Neural cell (in vitro differentiated cells): ENCODE data around the gene AGBL4. TPM values are rescaled to one million over a fixed set of nuclear protein-coding genes. Genes with fewer than 3 reads are reported as not detected.

ENCODE experiments used
- H2AFZ ChIP-seq: fragments of 200-600, 300-800 bp; sonication (generic), shearing (Covaris generic); 2 replicates; pipeline ENCODE4 v1.6.0; 2014; ENCODE audit warnings: low read depth, mild to moderate bottlenecking, antibody characterized with exemption, low read length, moderate library complexity
- H3F3A ChIP-seq: fragments of 200-600 bp; shearing (Covaris generic); 2 replicates; pipeline ENCODE4 v1.6.1; 2016; ENCODE audit warnings: mild to moderate bottlenecking, moderate library complexity, mixed read lengths, antibody characterized with exemption, low read length; ENCODE audit not compliant: insufficient read depth, poor library complexity, severe bottlenecking
- H3K27ac ChIP-seq: fragments of 200-600, 300-800 bp; sonication (generic), shearing (Covaris generic); 2 replicates; pipeline ENCODE4 v1.5.1; 2014; ENCODE audit warnings: mild to moderate bottlenecking, low read length, moderate library complexity
- H3K27me3 ChIP-seq: fragments of 300-800, 200-600 bp; sonication (generic), shearing (Covaris generic); 2 replicates; pipeline ENCODE4 v1.6.0; 2014; ENCODE audit warnings: mild to moderate bottlenecking, low read depth, low read length, moderate library complexity; ENCODE audit not compliant: insufficient read depth
- H3K36me3 ChIP-seq: fragments of 300-800, 200-600 bp; sonication (generic), shearing (Covaris generic); 2 replicates; pipeline ENCODE4 v1.5.1; 2014; ENCODE audit warnings: mild to moderate bottlenecking, antibody characterized with exemption, low read length, moderate library complexity; ENCODE audit not compliant: insufficient read depth
- H3K4me2 ChIP-seq: fragments of 300-800, 200-600 bp; sonication (generic), shearing (Covaris generic); 2 replicates; pipeline ENCODE4 v1.6.0; 2014; ENCODE audit warnings: mild to moderate bottlenecking, low read length
- H3K4me3 ChIP-seq: fragments of 300-800, 200-600 bp; sonication (generic), shearing (Covaris generic); 2 replicates; pipeline ENCODE4 v1.5.1; 2014; ENCODE audit warnings: mild to moderate bottlenecking, low read length, moderate library complexity
- H3K79me2 ChIP-seq: fragments of 200-600 bp; shearing (Covaris generic); replicated peaks from 2 replicates; pipeline ENCODE4 v1.6.0; 2014; ENCODE audit warnings: mild to moderate bottlenecking, low read length, moderate library complexity; ENCODE audit not compliant: insufficient read depth
- H3K9ac ChIP-seq: fragments of 300-800, 200-600 bp; sonication (generic), shearing (Covaris generic); 2 replicates; pipeline ENCODE4 v1.6.1; 2016; ENCODE audit warnings: mild to moderate bottlenecking, low read length, mixed read lengths
- H3K9me2 ChIP-seq: fragments of 200-600 bp; shearing (Covaris generic); 2 replicates; pipeline ENCODE4 v1.6.1; 2016; ENCODE audit warnings: mild to moderate bottlenecking, low read length, mixed read lengths; ENCODE audit not compliant: insufficient read depth
- H3K9me3 ChIP-seq: fragments of 200-600, 300-800 bp; sonication (generic), shearing (Covaris generic); 2 replicates; pipeline ENCODE4 v1.6.1; 2016; ENCODE audit warnings: mild to moderate bottlenecking, mixed run types, low read length, moderate library complexity, mixed read lengths
- H4K20me1 ChIP-seq: fragments of 200-600 bp; shearing (Covaris generic); 2 replicates; pipeline ENCODE4 v1.6.1; 2016; ENCODE audit warnings: mild to moderate bottlenecking, mixed run types; ENCODE audit not compliant: insufficient read depth
- EP300 ChIP-seq: fragments of 450-650 bp; conservative IDR thresholded peaks from 2 replicates; pipeline ENCODE4 v1.6.1; 2014; ENCODE audit warnings: antibody characterized with exemption, mild to moderate bottlenecking, moderate library complexity; ENCODE audit not compliant: poor library complexity, severe bottlenecking
- EZH2 ChIP-seq: fragments of 200-600, 300-800 bp; shearing (Covaris generic), sonication (generic); IDR thresholded peaks from 2 replicates; pipeline ENCODE4 v1.6.1; 2014; ENCODE audit warnings: antibody characterized with exemption, low read length, borderline replicate concordance, mild to moderate bottlenecking; ENCODE audit not compliant: insufficient read depth, poor library complexity, severe bottlenecking
- MXI1 ChIP-seq: fragments of 450-650 bp; conservative IDR thresholded peaks from 2 replicates; pipeline ENCODE4 v1.6.1; 2014; ENCODE audit warnings: antibody characterized with exemption, mild to moderate bottlenecking; ENCODE audit not compliant: poor library complexity, severe bottlenecking
- POLR2AphosphoS5 ChIP-seq: IDR thresholded peaks from 2 replicates; pipeline ENCODE4 v1.6.1; 2012
- RAD21 ChIP-seq: fragments of 450-650 bp; conservative IDR thresholded peaks from 2 replicates; pipeline ENCODE4 v1.6.1; 2014; ENCODE audit warnings: antibody characterized with exemption, mild to moderate bottlenecking, moderate library complexity
- SMC3 ChIP-seq: fragments of 450-650 bp; conservative IDR thresholded peaks from 2 replicates; pipeline ENCODE4 v1.6.1; 2014; ENCODE audit warnings: antibody characterized with exemption, mild to moderate bottlenecking, moderate library complexity; ENCODE audit not compliant: poor library complexity
- TAF1 ChIP-seq: IDR thresholded peaks from 2 replicates; pipeline ENCODE4 v1.6.1; 2012; ENCODE audit warnings: low read depth
- polyA plus RNA-seq: library from polyadenylated mRNA; depleted of rRNA; stranded (reverse); fragments of >200 nt; gene quantifications from 2 replicates; pipeline ENCODE4 v1.2.3, GENCODE V29; 2014
- TF ChIP-seq, protein P1 (sequence below): fragments of 450-650 bp; IDR thresholded peaks from 2 replicates; pipeline ENCODE4 v1.5.1; 2014; ENCODE audit warnings: antibody characterized with exemption, mild to moderate bottlenecking, moderate library complexity; ENCODE audit not compliant: poor library complexity, severe bottlenecking
- TF ChIP-seq, protein P2 (sequence below): IDR thresholded peaks from 2 replicates; pipeline ENCODE4 v1.6.1; 2012; ENCODE audit warnings: borderline replicate concordance

AGBL4 gene
- polyA plus RNA-seq, 1 donor from 2014 or later = 1.3 TPM

DNA sequence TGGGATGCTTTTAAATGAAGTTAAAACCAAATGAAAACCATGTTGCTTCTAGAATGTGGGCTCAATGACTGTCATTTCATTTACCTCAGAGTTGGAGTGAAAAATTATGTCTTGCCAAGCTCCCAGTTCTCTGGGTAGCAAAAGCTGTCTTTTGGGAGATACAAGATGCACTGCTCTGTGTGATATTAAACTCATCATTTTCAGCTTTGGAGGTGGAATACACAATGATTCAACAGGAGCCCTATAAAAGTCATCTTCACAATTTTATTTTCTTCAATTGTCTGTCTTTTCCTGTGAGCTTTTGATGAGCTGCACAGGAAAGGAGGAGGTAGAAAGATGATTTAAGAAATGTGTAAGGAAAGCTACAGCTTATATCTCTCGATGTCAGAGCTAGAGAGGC lies 1431.4 kb downstream of the AGBL4 start:
- H3K4me3 ChIP-seq = no peak overlapping the region
- no peak overlapping the region for H3K9ac ChIP-seq
- no peak overlapping the region for H3K4me2 ChIP-seq
- no peaks in the 10 kb centered on the region for H3K79me2 ChIP-seq
- no peaks in the 10 kb centered on the region for H3K9me3 ChIP-seq
- no peaks in the 10 kb centered on the region for H3K36me3 ChIP-seq
- H2AFZ ChIP-seq = no peak overlapping the region
- no peaks in the 10 kb centered on the region for H3F3A ChIP-seq
- no peaks in the 10 kb centered on the region for H4K20me1 ChIP-seq
- no peaks in the 10 kb centered on the region for H3K9me2 ChIP-seq
- H3K27ac ChIP-seq = no peak overlapping the region
- TF ChIP-seq RAD21 = no peak
- TF ChIP-seq, protein P1, sequence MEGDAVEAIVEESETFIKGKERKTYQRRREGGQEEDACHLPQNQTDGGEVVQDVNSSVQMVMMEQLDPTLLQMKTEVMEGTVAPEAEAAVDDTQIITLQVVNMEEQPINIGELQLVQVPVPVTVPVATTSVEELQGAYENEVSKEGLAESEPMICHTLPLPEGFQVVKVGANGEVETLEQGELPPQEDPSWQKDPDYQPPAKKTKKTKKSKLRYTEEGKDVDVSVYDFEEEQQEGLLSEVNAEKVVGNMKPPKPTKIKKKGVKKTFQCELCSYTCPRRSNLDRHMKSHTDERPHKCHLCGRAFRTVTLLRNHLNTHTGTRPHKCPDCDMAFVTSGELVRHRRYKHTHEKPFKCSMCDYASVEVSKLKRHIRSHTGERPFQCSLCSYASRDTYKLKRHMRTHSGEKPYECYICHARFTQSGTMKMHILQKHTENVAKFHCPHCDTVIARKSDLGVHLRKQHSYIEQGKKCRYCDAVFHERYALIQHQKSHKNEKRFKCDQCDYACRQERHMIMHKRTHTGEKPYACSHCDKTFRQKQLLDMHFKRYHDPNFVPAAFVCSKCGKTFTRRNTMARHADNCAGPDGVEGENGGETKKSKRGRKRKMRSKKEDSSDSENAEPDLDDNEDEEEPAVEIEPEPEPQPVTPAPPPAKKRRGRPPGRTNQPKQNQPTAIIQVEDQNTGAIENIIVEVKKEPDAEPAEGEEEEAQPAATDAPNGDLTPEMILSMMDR = no peak
- no peak for TF ChIP-seq EZH2
- TF ChIP-seq SMC3 = no peak
- TF ChIP-seq MXI1 = no peak
- no peak for TF ChIP-seq POLR2AphosphoS5
- TF ChIP-seq EP300 = no peak
- H3K27me3 ChIP-seq = no peaks in the 10 kb centered on the region

DNA sequence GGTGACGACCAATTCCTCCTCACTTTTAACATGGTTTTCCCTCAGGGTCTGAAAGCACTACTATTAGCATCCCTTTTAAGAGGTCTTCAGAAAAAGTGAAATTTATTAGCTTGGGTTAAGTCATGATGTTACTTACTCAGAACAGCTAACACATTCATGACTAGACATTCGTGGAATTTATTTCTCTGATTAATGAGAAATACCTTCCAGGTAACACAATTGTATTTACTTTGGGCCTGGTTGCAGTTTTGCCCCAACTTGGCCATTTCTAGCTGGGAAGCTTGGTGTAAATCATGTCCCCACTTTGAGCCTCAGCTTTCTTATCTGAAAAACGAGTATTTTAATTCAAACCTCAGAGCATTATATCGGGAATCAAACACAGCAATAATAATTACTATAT lies 1432.6 kb downstream of the AGBL4 start:
- no peak for TF ChIP-seq MXI1
- no peak for TF ChIP-seq RAD21
- TF ChIP-seq, protein P1 = no peak
- TF ChIP-seq, protein P2, sequence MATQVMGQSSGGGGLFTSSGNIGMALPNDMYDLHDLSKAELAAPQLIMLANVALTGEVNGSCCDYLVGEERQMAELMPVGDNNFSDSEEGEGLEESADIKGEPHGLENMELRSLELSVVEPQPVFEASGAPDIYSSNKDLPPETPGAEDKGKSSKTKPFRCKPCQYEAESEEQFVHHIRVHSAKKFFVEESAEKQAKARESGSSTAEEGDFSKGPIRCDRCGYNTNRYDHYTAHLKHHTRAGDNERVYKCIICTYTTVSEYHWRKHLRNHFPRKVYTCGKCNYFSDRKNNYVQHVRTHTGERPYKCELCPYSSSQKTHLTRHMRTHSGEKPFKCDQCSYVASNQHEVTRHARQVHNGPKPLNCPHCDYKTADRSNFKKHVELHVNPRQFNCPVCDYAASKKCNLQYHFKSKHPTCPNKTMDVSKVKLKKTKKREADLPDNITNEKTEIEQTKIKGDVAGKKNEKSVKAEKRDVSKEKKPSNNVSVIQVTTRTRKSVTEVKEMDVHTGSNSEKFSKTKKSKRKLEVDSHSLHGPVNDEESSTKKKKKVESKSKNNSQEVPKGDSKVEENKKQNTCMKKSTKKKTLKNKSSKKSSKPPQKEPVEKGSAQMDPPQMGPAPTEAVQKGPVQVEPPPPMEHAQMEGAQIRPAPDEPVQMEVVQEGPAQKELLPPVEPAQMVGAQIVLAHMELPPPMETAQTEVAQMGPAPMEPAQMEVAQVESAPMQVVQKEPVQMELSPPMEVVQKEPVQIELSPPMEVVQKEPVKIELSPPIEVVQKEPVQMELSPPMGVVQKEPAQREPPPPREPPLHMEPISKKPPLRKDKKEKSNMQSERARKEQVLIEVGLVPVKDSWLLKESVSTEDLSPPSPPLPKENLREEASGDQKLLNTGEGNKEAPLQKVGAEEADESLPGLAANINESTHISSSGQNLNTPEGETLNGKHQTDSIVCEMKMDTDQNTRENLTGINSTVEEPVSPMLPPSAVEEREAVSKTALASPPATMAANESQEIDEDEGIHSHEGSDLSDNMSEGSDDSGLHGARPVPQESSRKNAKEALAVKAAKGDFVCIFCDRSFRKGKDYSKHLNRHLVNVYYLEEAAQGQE = no peak
- TF ChIP-seq TAF1 = no peak
- TF ChIP-seq EP300 = no peak
- no peak for TF ChIP-seq EZH2
- no peak for TF ChIP-seq POLR2AphosphoS5
- no peak for TF ChIP-seq SMC3
- Histone ChIP-seq H3K27me3 (no peaks in the 10 kb centered on the region), H3F3A (no peaks in the 10 kb centered on the region)

More for the DNA sequence above, 1432.6 kb downstream of the AGBL4 start:
- Histone ChIP-seq H3K4me2 (no peak overlapping the region), H3K9me2 (no peaks in the 10 kb centered on the region), H3K4me3 (no peak overlapping the region), H3K79me2 (no peaks in the 10 kb centered on the region), H3K9me3 (no peaks in the 10 kb centered on the region), H3K27ac (no peak overlapping the region), H3K36me3 (no peaks in the 10 kb centered on the region), H2AFZ (no peak overlapping the region), H4K20me1 (no peaks in the 10 kb centered on the region), H3K9ac (no peak overlapping the region)
